Measurements from ENCODE around the gene HSD3B7.
"Not testable (repeated sequence)": the region's sequence is repeated elsewhere in the genome, so short reads cannot be mapped to it uniquely, and the experiment has no call there.

HSD3B7 gene

DNA sequence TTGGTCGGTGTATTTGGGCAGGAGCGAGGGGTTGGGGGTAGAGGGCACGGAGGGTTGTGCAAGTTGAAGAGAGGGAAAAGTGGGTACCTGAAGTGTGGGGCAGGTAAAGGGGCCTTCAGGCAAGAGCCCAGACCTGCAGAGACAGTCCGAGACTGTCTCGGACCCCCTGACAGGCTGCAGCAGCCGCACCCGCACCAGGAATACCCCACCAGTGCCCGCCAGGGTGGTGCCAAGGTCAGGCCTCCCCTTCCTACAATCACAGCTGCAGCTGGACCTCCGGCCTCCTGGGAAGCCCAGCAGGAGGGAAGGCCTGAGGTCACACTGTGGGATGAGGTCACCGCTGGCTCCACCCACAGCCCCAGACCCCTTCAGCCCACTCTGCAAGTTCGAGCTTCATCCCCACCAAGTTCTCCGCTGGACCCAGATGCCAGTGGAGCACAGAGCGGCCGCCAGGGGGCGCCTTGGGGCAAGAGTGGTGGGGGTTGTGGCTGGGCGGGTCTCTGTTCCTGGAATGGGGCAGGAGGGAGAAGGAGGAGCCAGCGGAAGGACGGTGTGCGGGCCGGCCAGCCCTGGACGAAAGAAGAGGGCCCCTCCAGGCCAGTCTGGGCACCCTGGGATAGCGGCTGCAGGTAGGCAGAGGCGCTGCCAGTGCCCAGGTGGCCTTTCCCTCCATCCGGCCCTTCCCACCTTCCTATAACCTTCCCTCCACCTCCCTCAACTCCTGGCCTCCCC, at the start of gene HSD3B7:
HSD3B7 (plus strand) TSS at position 539 of the 732 bp plus-strand sequence. CDS start 452 bp downstream, outside the sequence.
- peak; percentile 69 to 76 for DNase-seq (ENCODE audit: low read depth in 2 of 2, low spot score in 1 of 2)

GRCh38 chr16:30937692-30938091, 47.3 kb upstream of the HSD3B7 start:
- DNase-seq (ENCODE audit: low read depth in 2 of 2, low spot score in 1 of 2): no peak

GRCh38 chr16:30939571-30939970, 45.4 kb upstream of the HSD3B7 start:
- DNase-seq (ENCODE audit: low read depth in 2 of 2, low spot score in 1 of 2): not testable (repeated sequence)

DNA sequence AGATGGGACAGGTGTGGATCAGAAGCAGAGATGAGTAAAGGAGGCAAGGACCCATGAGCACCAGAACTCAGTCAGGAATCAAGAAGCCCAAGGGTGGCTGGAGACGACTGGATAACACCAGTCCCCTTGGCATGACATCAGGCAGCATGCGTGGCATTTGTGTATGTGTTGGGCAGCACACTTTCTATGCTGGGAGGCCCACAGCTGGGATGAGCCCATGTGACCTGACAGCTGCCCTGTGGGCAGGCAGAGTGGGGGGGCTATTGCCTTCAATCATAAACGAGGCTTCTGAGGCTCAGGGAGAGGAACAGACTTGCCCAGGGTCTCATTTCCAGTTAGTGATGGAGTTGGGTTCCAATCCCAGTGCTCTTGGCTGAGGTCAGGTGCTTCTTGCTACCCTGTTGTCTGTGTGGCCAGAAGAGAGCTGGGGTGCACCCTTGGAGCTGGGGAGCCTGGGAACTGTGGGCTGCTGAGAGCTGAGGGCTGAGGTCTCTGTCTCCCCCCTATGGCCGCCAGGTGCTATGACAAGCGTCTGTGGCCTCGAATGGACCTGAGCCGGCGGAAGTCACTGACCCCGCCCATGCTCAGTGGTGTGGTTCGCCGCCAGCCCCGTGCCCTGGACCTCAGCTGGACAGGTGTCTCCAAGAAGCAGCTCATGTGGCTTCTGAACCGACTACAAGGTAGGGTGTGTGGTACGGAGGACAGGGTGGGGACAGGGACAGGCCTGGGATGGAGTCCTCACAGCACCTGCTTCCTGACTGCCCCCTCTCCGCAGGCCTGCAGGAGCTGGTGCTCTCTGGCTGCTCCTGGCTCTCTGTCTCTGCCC, 43.2 kb upstream of the HSD3B7 start:
- peak in 1 of 2 donors; percentile 39 for DNase-seq (ENCODE audit: low read depth in 2 of 2, low spot score in 1 of 2)

DNA sequence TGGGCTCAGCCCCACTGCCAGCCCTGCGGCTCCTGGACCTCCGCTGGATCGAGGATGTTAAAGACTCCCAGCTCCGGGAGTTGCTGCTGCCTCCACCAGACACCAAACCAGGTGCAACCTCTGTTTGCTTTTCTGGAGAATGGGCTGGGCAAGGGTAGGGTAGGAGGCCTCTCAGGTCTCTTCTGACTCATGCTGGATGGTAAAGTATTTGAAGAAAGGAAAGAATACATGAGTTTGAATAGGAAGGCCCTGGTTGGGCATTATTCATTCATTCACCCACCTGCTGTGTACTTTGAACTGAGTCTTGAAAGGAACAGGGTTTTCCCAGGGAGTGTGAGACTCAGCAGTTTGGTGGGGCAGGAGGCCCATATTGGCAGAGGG, 42.6 kb upstream of the HSD3B7 start:
- no peak for DNase-seq (ENCODE audit: low read depth in 2 of 2, low spot score in 1 of 2)

- no peak for DNase-seq (ENCODE audit: low read depth in 2 of 2, low spot score in 1 of 2)
Observed at GRCh38 chr16:30944352-30944751, 40.7 kb upstream of the HSD3B7 start.

- DNase-seq (ENCODE audit: low read depth in 2 of 2, low spot score in 1 of 2): no peak
Observed at GRCh38 chr16:30946671-30947540, 38.1 kb upstream of the HSD3B7 start.

DNA sequence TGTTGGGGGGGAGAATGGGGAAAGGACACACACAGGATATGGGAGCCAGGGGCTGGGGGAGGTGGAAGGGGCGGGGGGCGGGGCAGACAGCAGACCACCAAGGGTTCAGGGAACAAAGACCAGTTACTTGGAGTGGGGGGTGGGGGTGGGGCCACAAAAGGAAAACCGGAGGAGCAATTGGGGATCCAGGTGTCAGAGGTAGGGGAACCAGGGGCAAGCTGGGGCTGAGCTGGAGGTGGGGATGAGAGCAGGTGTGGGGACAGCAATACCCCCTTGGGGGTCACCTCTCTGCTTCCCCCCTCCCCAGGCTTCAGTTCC, 37.5 kb upstream of the HSD3B7 start:
- no peak for DNase-seq (ENCODE audit: low read depth in 2 of 2, low spot score in 1 of 2)

GRCh38 chr16:30947859-30948666, 36.9 kb upstream of the HSD3B7 start:
- no peak for DNase-seq (ENCODE audit: low read depth in 2 of 2, low spot score in 1 of 2)

- DNase-seq (ENCODE audit: low read depth in 2 of 2, low spot score in 1 of 2): no peak
Observed at GRCh38 chr16:30948667-30949649, 36.0 kb upstream of the HSD3B7 start, which contains the start of gene ORAI3. ORAI3 (plus strand) TSS chr16:30949068; CDS start chr16:30949290, 222 bp downstream.

- no peak for DNase-seq (ENCODE audit: low read depth in 2 of 2, low spot score in 1 of 2)
Observed at GRCh38 chr16:30949650-30950515, 35.1 kb upstream of the HSD3B7 start.

DNA sequence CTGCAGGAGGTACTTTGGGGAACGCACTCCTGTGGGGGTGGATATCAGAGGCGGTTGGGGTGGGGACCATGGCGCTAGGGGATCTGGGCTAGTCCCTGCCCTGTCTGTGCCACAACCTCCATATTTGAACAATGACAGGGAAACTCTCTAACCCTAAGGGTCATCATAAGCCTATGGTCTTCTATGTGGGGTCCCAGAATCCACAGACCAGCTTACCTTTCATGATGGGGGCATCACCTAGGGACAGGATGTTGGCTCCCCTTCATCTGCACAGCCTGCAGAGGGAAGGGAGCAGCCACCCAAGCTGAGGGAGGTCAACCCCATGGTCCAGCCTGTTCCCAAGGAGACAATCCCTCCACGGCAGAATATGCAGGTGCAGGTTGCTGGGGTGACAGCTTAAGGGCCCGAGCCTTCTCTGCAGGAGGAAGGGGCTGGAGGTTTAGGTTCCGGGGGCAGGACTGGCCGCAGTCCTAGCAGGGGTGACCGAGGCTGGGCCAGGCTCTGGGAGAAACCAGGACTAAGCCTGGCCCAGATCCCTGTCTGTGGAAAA, 34.4 kb upstream of the HSD3B7 start:
- no peak for DNase-seq (ENCODE audit: low read depth in 2 of 2, low spot score in 1 of 2)

DNA sequence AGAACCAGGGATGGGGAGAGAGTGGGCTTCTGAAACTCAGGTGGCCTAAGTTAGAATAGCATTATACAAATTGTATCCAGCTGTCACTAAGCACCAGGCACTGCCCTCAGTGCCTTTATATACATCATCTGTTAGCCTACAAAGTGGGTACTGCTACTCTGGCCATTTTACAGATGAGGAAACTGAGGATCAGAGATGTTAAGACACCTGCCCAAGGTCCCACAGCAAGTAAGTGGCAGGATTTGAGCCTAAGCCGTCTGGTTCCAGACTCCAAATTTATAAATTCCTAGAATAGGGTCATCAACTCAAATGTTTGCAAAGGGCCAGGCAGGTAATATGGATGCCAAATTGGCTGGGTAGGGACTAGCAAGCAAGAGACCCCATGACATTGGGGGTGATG, 33.8 kb upstream of the HSD3B7 start:
- no peak for DNase-seq (ENCODE audit: low read depth in 2 of 2, low spot score in 1 of 2)

- DNase-seq (ENCODE audit: low read depth in 2 of 2, low spot score in 1 of 2): no peak
Observed at GRCh38 chr16:30951750-30952149, 33.3 kb upstream of the HSD3B7 start.

DNA sequence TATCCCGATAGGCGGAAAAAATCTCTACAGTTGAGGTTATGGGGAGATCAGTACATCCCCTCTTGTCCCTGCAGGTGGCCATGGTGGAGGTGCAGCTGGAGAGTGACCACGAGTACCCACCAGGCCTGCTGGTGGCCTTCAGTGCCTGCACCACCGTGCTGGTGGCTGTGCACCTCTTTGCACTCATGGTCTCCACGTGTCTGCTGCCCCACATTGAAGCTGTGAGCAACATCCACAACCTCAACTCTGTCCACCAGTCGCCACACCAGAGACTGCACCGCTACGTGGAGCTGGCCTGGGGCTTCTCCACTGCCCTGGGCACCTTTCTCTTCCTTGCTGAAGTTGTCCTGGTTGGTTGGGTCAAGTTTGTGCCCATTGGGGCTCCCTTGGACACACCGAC, 31.9 kb upstream of the HSD3B7 start:
- DNase-seq (ENCODE audit: low read depth in 2 of 2, low spot score in 1 of 2): no peak

DNA sequence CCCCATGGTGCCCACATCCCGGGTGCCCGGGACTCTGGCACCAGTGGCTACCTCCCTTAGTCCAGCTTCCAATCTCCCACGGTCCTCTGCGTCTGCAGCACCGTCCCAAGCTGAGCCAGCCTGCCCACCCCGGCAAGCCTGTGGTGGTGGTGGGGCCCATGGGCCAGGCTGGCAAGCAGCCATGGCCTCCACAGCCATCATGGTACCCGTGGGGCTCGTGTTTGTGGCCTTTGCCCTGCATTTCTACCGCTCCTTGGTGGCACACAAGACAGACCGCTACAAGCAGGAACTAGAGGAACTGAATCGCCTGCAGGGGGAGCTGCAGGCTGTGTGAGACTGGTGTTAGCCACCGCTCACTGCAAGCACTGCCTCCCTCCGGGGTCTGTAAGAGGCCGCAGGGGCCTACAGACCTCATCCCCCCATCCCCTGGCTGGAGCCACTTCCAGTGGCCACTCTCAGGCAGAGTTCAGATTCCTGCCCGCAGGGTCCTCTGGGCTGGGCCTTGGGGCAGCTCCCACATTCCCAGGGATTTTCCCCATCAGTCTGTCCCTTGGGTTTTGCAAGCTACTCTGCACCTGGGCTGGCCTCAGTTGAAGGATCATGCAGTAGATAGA, 31.4 kb upstream of the HSD3B7 start:
- DNase-seq (ENCODE audit: low read depth in 2 of 2, low spot score in 1 of 2): peak in 1 of 2 donors; percentile 35

DNA sequence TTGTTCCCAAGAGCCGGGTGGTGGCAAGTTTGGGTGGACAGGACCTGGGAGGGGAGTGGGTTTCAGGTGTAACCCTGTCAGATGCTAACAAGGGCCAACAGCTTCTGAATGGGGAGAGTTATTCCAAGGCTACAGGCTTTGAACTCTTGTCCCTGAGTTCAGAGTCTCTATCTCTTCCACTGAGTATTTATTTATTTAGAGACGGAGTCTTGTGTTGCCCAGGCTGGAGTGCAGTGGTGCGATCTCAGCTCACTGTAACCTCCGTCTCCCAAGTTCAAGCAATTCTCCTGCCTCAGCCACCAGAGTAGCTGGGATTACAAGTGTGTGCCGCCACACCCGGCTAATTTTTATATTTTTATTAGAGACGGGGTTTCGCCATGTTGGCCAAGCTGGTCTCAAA, 30.0 kb upstream of the HSD3B7 start:
- DNase-seq (ENCODE audit: low read depth in 2 of 2, low spot score in 1 of 2): no peak

Measured in stimulated activated CD8-positive, alpha-beta memory T cell treated with anti-CD3 and anti-CD28 coated beads, Interleukin-4, amount 100 ng/mL, for 1 hour (primary cell).